ENCODE measurements around the gene FCHSD2.
"Not testable (repeated sequence)": the region's sequence is repeated elsewhere in the genome, so short reads cannot be mapped to it uniquely, and the experiment has no call there.

Gene FCHSD2

DNA sequence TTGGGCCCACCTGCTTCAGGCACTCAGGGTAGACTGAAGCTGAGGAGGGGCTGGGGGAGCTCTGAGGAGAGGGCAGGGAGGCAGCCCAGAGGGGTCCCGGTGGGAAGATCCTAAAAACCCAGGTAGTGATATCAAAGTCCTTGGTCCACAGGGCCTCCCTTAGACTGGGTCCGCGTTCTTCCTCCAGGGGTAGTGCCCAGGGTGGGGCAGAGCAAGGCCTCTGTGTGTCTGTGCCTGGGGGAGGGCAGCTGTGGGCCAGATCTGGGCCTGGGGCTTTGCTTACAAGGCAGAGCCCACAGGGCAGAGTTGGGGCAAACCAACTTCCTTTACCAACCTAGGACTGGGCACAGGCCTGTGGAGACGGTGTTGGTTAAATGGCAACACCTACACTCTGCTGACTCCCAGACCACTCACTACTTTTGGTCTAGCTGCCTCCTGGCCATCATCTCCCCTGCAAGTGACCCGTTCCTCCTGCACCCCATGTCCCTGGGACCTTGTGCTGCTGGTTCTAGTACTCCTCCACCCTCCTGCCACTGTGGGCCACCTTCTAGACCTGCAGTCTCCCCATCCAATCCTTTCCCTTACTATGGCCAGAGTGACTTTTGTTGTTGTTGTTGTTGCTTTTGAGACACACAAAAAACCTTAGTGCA is 312.1 kb downstream of the FCHSD2 start:
- DNase-seq: no peak

GRCh38 chr11:72829178-72829577 is 312.9 kb downstream of the FCHSD2 start:
- no peak for DNase-seq

DNA sequence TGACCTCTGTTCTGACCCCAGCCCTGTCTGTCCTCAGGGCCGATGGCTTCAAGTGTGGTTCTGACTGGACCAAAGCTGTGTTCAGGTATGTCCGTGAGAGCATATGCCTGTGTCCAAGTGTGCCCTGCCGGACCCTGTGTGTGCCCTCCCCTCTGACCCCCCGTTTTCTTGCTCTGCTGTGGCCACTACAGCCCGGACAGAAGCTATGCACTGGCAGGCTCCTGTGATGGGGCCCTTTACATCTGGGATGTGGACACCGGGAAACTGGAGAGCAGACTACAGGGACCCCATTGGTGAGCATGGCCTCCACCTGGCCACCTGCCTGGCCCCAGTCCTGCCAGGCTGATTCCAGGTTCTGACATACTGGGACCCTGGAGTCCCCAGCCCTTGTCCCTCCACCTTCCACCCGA is 313.4 kb downstream of the FCHSD2 start:
- no peak for DNase-seq

GRCh38 chr11:72828081-72828567 is 314.0 kb downstream of the FCHSD2 start:
- no peak for DNase-seq

DNA sequence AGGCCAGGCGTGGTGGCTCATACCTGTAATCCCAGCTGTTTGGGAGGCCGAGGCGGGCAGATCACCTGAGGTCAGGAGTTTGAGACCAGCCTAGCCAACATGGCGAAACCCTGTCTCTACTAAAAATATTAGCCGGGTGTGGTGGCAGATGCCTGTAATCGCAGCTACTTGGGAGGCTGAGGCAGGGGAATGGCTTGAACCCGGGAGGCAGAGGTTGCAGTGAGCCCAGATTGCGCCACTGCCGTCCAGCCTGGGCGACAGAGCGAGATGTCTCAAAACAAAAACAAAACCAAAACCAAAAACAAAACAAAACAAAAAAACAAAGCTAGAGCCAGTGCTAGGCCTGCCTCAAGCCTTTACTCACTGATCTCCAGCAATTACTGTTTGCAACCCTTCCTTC is 314.5 kb downstream of the FCHSD2 start:
- DNase-seq: not testable (repeated sequence)

DNA sequence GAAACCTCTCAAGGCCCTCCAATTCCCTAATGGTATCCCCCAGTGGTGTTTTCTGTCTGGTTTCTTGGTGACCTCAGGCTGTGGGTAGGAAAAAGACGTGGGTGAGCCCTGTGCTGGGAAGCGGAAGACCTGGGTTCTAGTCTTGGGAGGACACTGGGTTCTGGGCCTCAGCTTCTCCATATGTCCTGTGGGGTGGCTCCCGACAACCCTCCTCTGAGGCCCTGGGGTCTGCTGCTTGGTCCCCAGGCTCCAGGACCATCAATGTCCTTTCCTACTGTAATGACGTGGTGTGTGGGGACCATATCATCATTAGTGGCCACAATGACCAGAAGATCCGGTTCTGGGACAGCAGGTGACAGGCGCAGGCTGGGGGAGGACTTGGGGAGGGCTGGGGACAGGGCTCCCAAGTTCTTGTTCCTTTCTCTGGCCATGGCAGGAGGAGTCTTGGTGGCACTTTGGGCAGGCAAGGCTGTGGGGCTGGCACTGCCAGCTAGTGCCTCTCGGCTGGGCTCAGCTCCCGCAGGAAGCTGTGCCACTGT is 315.1 kb downstream of the FCHSD2 start:
- DNase-seq: no peak

GRCh38 chr11:72826191-72826941 is 315.8 kb downstream of the FCHSD2 start:
- no peak for DNase-seq

- no peak for DNase-seq
Measured at GRCh38 chr11:72825661-72826060, 316.5 kb downstream of the FCHSD2 start.

GRCh38 chr11:72824811-72825505 is 317.2 kb downstream of the FCHSD2 start:
- DNase-seq: no peak

DNA sequence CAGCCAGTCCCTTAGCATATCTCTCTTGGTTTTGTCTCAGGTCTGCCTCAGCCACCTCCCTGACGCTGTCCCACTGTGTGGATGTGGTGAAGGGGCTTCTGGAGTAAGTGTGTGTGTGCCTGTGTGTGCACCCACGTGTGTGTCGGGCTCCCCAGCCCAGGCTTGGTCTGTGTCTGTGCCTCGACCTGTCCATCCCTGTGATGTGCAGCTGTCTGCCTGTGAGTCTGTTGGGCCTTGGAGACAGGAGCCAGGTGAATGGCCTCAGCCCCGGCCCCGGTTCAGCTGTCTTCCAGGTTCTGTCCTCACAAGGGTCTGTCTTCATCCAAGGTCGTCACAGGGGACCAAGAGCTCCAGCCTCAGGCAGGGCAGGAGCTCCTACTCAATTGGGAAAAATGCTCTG is 318.1 kb downstream of the FCHSD2 start:
- DNase-seq: no peak

DNA sequence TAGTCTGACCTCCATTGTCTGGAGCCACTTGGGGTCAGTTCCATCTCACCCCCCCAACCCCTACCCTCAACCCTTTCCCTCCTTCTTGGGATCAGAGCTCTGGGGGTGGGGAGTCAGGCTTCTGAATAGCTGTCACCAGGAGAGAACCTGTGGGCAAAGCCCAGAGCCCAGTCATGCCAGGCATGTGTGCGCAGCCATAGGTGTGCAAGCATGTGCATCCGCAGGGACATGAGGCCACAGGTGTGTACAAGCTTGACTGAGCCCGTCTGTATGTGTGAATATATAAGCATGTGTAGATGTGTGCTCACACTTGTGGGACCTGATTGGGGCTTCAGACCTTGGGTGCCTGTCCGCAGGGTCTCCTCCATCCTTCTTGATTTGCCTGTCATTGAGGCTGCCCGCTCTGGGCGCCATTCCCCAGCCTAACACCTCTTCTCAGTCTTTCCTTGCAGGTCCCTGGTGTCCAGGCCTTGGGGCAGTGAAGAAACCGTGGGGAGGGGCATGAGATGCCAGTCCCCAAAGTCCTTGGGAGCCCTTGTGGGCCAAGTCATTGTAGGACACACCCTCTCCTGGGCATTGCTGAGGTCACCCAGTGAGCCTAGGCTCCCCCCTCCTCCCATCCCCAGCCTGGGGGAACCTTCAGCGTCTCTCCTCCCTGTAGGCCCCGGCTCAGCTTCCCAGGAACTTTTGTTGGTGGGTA is 318.9 kb downstream of the FCHSD2 start:
- DNase-seq: no peak

- DNase-seq: peak; percentile 62 to 94 (median 80)
Measured at GRCh38 chr11:72821920-72822799, 320.0 kb downstream of the FCHSD2 start.

DNA sequence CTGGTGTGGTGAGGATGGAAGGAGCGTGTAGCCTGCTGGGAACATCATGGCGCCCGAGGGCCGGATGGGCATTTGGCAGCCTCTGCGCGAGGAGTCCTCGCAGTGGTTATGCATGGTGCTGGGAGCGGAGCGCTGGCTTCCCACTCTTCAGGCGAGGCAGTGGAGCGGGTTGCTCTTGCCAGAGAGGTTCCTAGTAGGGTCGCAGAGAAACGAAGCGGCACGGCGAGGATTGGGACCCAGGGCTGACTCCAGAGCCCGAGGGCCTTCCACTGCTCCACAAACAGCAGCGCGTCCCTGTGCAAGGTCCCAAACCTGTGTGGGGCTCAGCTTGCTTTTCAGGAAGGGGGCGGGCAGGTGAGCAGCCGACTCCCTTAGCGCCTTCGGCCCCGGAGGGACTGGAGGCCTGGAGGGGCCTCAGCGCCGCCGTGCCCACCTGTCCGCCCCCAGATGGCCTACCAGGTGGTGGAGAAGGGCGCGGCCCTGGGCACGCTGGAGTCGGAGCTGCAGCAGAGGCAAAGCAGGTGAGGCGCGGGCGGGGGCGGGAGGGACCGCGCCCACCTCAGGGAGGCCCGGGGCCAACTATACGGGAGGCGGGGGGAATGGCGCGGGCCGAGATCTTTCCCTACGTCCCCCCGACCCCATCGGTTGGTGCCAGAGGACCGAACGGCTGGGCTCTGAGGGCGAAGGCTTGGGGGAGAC is 320.7 kb downstream of the FCHSD2 start:
- no peak for DNase-seq

- no peak for DNase-seq
Measured at GRCh38 chr11:72820439-72821139, 321.5 kb downstream of the FCHSD2 start.

GRCh38 chr11:72818971-72819370 is 323.1 kb downstream of the FCHSD2 start:
- DNase-seq: no peak

DNA sequence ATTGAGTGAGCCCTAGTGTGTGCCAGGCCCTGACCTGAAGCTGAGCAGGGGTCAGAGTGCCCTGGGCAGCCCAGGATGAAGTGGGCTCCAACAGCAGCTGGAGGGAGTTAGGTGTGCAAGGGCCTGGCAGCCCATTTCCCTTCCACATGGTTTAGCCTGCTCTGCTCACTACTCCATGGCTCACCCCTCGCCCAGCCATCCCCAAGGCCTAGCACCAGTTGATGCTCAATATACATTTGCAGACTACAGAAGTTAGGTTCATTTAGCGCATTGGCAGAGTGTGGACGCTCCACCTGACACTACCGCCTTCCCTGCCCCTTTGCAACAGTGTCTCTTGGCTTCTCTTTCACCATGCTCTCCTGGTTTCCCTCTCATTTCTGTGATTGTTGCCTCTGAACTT is 324.2 kb downstream of the FCHSD2 start:
- no peak for DNase-seq

DNA sequence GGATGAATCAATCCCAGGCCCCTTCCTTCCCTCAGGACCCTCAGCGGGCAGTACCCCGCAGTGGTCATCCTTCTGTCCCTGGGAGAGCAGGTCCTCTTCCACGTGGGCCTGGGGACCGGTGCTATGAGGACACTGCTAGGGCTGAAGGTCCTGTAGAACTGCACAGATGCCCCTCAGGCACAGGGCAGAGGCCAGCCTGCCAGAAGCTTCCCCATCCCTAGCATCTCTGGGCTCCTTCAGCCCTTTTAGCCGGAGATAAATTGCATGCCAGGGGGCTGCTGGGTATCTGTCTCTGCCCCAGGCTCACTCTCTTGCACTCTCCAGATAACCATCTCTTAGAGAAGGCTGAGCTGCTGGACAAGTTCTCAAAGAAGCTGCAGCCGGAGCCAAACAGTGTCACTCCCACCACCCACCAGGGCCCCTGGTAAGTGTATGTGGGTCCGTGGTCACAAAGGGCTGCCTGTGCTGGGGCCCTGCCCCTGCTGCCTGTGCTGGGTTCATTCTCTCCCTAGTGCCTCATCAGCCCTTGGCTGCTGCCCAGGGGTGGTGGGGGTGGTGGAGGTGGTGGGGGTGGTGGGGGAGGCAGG is 325.6 kb downstream of the FCHSD2 start:
- DNase-seq: no peak

- DNase-seq: no peak
Measured at GRCh38 chr11:72815110-72815618, 327.0 kb downstream of the FCHSD2 start.

DNA sequence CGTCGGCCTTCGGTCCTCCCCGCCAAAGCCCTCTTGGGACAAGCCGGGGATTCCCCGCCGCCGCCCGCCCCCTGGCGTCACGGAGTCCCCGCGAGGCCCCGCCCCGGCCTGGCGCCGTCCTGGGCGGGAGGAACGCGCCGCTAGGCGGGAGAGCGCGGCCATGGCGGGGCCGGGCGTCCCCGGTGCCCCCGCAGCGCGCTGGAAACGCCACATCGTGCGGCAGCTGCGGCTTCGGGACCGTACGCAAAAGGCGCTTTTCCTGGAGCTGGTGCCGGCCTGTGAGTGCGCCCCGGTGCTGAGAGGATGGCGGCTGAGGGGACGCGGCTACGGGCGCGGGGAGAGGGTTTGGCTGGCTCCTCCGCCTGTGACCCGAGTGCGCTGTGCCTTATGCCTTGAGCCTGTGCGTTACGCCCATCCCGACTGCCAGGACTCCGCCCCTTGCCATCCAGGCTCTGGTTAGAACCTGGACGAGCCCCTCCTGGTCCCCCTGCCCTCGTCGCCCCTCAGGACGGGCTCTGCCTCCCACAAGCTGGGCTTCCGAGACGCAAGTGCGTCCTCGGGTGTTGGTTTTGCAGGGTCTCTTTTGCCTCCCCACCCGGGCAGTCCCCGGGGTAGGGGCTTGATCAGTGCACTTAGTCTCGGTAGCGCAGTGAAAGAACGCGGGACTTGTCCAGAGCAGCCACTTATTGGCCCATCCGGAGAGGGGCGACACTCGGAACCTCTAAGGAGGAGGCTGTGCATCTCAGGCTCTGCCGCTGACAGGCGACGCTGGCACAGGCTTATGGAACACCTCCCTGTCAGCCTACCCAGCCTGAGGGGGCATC is 327.6 kb downstream of the FCHSD2 start, which contains the start of gene ATG16L2:
Gene ATG16L2 (plus strand): TSS at position 126 of the 824 bp plus-strand sequence. CDS start 35 bp downstream, at position 161.
- peak in 2 of 4 experiments; percentile 86 to 89 for DNase-seq
